Adipocyte (in vitro differentiated cells): ENCODE measurements around the gene PRDM16.

Source experiments
- DNase-seq: peaks from one replicate; pipeline ENCODE4 v3.0.0-alpha.2; 2015; ENCODE audit warnings: low read depth
- H3K27me3 ChIP-seq: replicated peaks from 2 replicates; pipeline ENCODE4 v1.7.0; 2013; ENCODE audit warnings: mild to moderate bottlenecking, low read length, moderate library complexity; ENCODE audit not compliant: control insufficient read depth, insufficient read depth
- H3K36me3 ChIP-seq: 2 replicates; pipeline ENCODE4 v1.7.0; 2013; ENCODE audit warnings: low read length, mild to moderate bottlenecking, moderate library complexity; ENCODE audit not compliant: control insufficient read depth, insufficient read depth, severe bottlenecking
- H3K4me1 ChIP-seq: 2 replicates; pipeline ENCODE4 v1.7.0; 2013; ENCODE audit warnings: mild to moderate bottlenecking, low read length, moderate library complexity; ENCODE audit not compliant: control insufficient read depth, insufficient read depth
- H3K4me3 ChIP-seq: 2 replicates; pipeline ENCODE4 v1.7.0; 2013; ENCODE audit warnings: mild to moderate bottlenecking, low read length, moderate library complexity
- H3K9ac ChIP-seq: 2 replicates; pipeline ENCODE4 v1.7.0; 2013; ENCODE audit warnings: mild to moderate bottlenecking, low read length, moderate library complexity
- H3K9me3 ChIP-seq: 2 replicates; pipeline ENCODE4 v1.7.0; 2013; ENCODE audit warnings: mild to moderate bottlenecking, low read length, moderate library complexity; ENCODE audit not compliant: control insufficient read depth

Gene PRDM16

DNA sequence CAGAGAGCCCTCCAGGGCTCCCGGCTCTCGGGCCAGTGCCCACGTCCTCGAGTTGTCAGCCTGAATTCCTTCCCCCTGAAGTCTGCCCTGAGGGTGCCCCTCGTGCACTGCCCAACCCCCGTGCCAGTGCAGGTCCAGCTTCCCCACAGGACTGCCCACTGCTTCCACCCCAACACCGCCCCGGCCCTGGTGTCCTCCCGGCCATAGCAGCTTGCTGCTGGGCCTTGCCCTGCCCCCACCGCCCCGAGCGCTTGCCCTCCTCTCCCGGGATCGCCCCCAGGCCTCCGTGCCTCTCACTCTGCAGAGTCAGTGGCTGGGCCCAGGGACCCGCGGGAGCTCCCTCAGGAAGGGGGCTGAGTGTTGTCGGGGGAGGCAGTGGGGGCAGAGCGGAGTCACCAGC, 361.4 kb downstream of the PRDM16 start:
- Histone ChIP-seq H3K4me3 (no peak overlapping the region), H3K9ac (no peak overlapping the region), H3K36me3 (no peaks in the 10 kb centered on the region), H3K27me3 (no peaks in the 10 kb centered on the region), H3K4me1 (peaks cover 7% of the 10 kb centered on the region), H3K9me3 (no peaks in the 10 kb centered on the region)
- DNase-seq = no peak

DNA sequence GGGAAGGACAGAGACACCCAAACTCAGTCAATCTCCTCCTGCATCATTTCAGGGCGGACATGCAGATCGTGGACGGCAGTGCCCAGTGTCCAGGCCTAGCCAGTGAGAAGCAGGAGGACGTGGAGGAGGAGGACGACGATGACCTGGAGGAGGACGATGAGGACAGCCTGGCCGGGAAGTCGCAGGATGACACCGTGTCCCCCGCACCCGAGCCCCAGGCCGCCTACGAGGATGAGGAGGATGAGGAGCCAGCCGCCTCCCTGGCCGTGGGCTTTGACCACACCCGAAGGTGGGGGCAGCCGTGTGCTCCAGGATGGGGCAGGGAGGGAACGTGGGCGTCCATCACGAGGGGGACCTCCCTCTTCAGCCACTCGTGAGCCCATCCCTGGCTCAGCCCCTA, 361.8 kb downstream of the PRDM16 start:
- Histone ChIP-seq H3K4me3 (no peak overlapping the region), H3K36me3 (no peaks in the 10 kb centered on the region), H3K9ac (no peak overlapping the region), H3K27me3 (no peaks in the 10 kb centered on the region), H3K4me1 (peaks cover 7% of the 10 kb centered on the region), H3K9me3 (no peaks in the 10 kb centered on the region)
- no peak for DNase-seq

DNA sequence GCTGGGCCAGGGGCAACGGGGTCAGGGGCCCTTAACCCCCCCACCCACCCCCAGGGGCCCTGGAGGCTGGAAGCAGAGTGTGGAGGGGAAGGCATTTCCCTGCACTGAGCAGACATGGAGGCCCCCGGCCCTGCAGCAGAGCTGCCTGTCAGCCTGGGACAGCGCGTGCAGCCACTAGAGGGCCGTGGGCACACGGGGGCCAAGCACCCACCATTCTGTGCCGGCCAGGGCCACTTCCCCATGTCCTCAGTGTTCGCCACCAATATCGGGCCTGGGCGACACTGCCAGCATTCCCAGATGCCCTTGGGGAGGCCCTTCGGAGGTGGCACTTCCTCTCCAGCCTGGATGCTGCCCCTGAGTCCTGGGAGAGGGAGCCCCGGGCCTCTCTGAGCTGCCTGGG, 362.3 kb downstream of the PRDM16 start:
- no peak for DNase-seq
- H3K4me3 ChIP-seq = no peak overlapping the region
- no peaks in the 10 kb centered on the region for H3K36me3 ChIP-seq
- no peaks in the 10 kb centered on the region for H3K9me3 ChIP-seq
- no peak overlapping the region for H3K9ac ChIP-seq
- peaks cover 7% of the 10 kb centered on the region for H3K4me1 ChIP-seq
- peaks cover 2% of the 10 kb centered on the region for H3K27me3 ChIP-seq

DNA sequence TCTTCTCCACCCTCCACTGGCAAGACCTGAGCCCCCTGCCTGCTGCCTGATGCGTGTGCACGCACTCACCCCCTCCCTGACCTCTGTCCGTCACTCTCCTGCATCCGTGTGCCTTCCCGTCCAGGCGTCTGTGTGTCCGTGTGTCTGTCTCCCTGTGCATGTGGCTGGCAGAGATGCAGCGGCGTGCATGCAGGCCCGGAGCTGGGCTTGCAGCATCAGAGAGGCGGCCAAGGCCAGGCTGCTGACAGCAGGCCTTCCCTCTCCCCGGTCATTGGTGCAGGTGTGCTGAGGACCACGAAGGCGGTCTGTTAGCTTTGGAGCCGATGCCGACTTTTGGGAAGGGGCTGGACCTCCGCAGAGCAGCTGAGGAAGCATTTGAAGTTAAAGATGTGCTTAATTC, 362.7 kb downstream of the PRDM16 start:
- H3K9ac ChIP-seq = no peak overlapping the region
- peaks cover 7% of the 10 kb centered on the region for H3K4me1 ChIP-seq
- no peak for DNase-seq
- H3K36me3 ChIP-seq = no peaks in the 10 kb centered on the region
- H3K9me3 ChIP-seq = no peaks in the 10 kb centered on the region
- no peak overlapping the region for H3K4me3 ChIP-seq
- peaks cover 5% of the 10 kb centered on the region for H3K27me3 ChIP-seq

- Histone ChIP-seq H3K9ac (no peak overlapping the region), H3K36me3 (no peaks in the 10 kb centered on the region), H3K27me3 (peaks cover 5% of the 10 kb centered on the region), H3K9me3 (peaks cover 3% of the 10 kb centered on the region), H3K4me3 (no peak overlapping the region), H3K4me1 (peaks cover 7% of the 10 kb centered on the region)
- DNase-seq = no peak
Observed at GRCh38 chr1:3432306-3432705, 363.3 kb downstream of the PRDM16 start.

GRCh38 chr1:3433076-3433475, 364.1 kb downstream of the PRDM16 start:
- H3K4me1 ChIP-seq = peaks cover 7% of the 10 kb centered on the region
- H3K27me3 ChIP-seq = peaks cover 5% of the 10 kb centered on the region
- H3K36me3 ChIP-seq = no peaks in the 10 kb centered on the region
- peaks cover 10% of the 10 kb centered on the region for H3K9me3 ChIP-seq
- no peak for DNase-seq
- H3K4me3 ChIP-seq = no peak overlapping the region
- H3K9ac ChIP-seq = no peak overlapping the region

- DNase-seq = no peak
- peaks cover 9% of the 10 kb centered on the region for H3K27me3 ChIP-seq
- no peak overlapping the region for H3K9ac ChIP-seq
- H3K4me3 ChIP-seq = no peak overlapping the region
- H3K9me3 ChIP-seq = peaks cover 14% of the 10 kb centered on the region
- no peaks in the 10 kb centered on the region for H3K36me3 ChIP-seq
- peaks cover 7% of the 10 kb centered on the region for H3K4me1 ChIP-seq
Observed at GRCh38 chr1:3433596-3434320, 364.8 kb downstream of the PRDM16 start.

GRCh38 chr1:3434406-3435110, 365.6 kb downstream of the PRDM16 start:
- Histone ChIP-seq H3K36me3 (no peaks in the 10 kb centered on the region), H3K9me3 (peaks cover 14% of the 10 kb centered on the region), H3K27me3 (peaks cover 13% of the 10 kb centered on the region), H3K9ac (no peak overlapping the region), H3K4me3 (no peak overlapping the region), H3K4me1 (peaks cover 7% of the 10 kb centered on the region)
- DNase-seq = no peak

DNA sequence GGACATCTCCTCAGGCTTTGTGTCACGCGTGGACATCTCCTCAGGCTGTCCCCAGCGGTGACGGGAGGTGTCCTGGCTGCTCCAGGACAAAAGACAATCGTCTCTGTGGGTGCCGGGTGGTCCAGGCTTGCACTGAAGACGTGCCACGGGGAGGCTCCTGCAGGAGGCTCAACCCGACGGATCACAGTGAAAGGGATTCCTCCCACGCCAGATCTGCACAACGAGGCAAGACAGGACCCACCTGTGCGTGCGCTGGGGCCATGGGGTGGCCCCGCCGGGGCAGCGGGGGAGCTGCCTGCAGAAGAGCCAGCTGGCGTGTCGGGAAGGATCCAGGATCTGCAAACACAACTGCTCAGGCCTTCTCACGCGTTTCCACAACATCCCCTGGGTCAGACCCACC, 366.7 kb downstream of the PRDM16 start:
- Histone ChIP-seq H3K4me3 (no peak overlapping the region), H3K4me1 (peaks cover 7% of the 10 kb centered on the region), H3K27me3 (peaks cover 16% of the 10 kb centered on the region)

GRCh38 chr1:3436451-3436850, 367.4 kb downstream of the PRDM16 start:
- Histone ChIP-seq H3K9me3 (peaks cover 14% of the 10 kb centered on the region), H3K27me3 (peaks cover 24% of the 10 kb centered on the region), H3K9ac (no peak overlapping the region), H3K36me3 (no peaks in the 10 kb centered on the region), H3K4me1 (peaks cover 7% of the 10 kb centered on the region), H3K4me3 (no peak overlapping the region)
- DNase-seq = no peak

More for the DNA sequence above, 366.7 kb downstream of the PRDM16 start:
- Histone ChIP-seq H3K36me3 (no peaks in the 10 kb centered on the region), H3K9ac (no peak overlapping the region), H3K9me3 (peaks cover 14% of the 10 kb centered on the region)
- DNase-seq = no peak

- Histone ChIP-seq H3K9ac (no peak overlapping the region), H3K9me3 (peaks cover 14% of the 10 kb centered on the region), H3K36me3 (no peaks in the 10 kb centered on the region), H3K4me3 (no peak overlapping the region), H3K4me1 (peaks cover 7% of the 10 kb centered on the region), H3K27me3 (peaks cover 28% of the 10 kb centered on the region)
- no peak for DNase-seq
Observed at GRCh38 chr1:3436901-3437300, 367.9 kb downstream of the PRDM16 start.
